ENCODE results near the gene GCAT.

GRCh38 chr22:37815593-37815992 lies 7.9 kb downstream of the GCAT start:
- no peak for TF ChIP-seq ZNF239 (CRISPR knock-in tag; IDR thresholded peaks at IDR 0.05)
- no peak for TF ChIP-seq MCM2 (IDR thresholded peaks at IDR 0.05; ENCODE audit: low read depth)
- TF ChIP-seq GTF2A2 (tag; IDR thresholded peaks at IDR 0.05) = no peak
- TF ChIP-seq CCAR2 (IDR thresholded peaks at IDR 0.05; ENCODE audit: low read depth, low read length) = no peak
- no peak for TF ChIP-seq KAT2B (IDR thresholded peaks at IDR 0.05; ENCODE audit: low read depth, low read length)
- no peak for TF ChIP-seq EZH2 (IDR thresholded peaks at IDR 0.05; ENCODE audit: borderline replicate concordance, low read depth, low read length)
- no peak for TF ChIP-seq HDGF (IDR thresholded peaks at IDR 0.05)
- no peak for TF ChIP-seq PCBP2 (IDR thresholded peaks at IDR 0.05; ENCODE audit: low read depth, low read length, poor library complexity, severe bottlenecking)
- no peak for TF ChIP-seq POLR2A (conservative IDR thresholded peaks at IDR 0.05)
- no peak for TF ChIP-seq CTCF (IDR thresholded peaks at IDR 0.05 in 2 of 3, conservative IDR thresholded peaks at IDR 0.05 in 1 of 3; ENCODE audit: insufficient read depth in 2 of 3, low read depth in 1 of 3, low read length in 3 of 3)
- no peak for TF ChIP-seq ZBTB26 (CRISPR knock-in tag; IDR thresholded peaks at IDR 0.05)
- TF ChIP-seq SRF (CRISPR knock-in tag; IDR thresholded peaks at IDR 0.05) = no peak
- TF ChIP-seq MLLT1 (IDR thresholded peaks at IDR 0.05) = no peak
